GM12891 (cell line): ENCODE results near the gene TFE3.

Source experiments
- DNase-seq: peaks from one replicate; pipeline ENCODE4 v3.0.0; 2011; ENCODE audit warnings: low spot score; ENCODE audit not compliant: insufficient read length
- FAIRE-seq: peaks from 2 replicates; lab custom pipeline; 2011; peaks lifted over from hg19 to GRCh38; lab: Jason Lieb, UNC
- PAX5 ChIP-seq: IDR thresholded peaks from 2 replicates; pipeline ENCODE4 v1.6.1; 2011; ENCODE audit warnings: low read length, moderate library complexity, mild to moderate bottlenecking; ENCODE audit not compliant: insufficient read depth, severe bottlenecking
- POLR2A ChIP-seq: IDR thresholded peaks from 2 replicates; pipeline ENCODE4 v1.6.1; 2011; ENCODE audit warnings: low read depth, low read length, control low read depth
- POLR2AphosphoS5 ChIP-seq: IDR thresholded peaks from 2 replicates; pipeline ENCODE4 v1.6.1; 2011; ENCODE audit warnings: low read depth, low read length, control low read depth
- POU2F2 ChIP-seq: IDR thresholded peaks from 2 replicates; pipeline ENCODE4 v1.6.1; 2011; ENCODE audit warnings: low read depth, mild to moderate bottlenecking, control low read depth, low read length, moderate library complexity
- SPI1 ChIP-seq: IDR thresholded peaks from 2 replicates; pipeline ENCODE4 v1.6.1; 2011; ENCODE audit warnings: low read depth, low read length, control low read depth
- TAF1 ChIP-seq: IDR thresholded peaks from 2 replicates; pipeline ENCODE4 v1.6.1; 2011; ENCODE audit warnings: low read depth, low read length, control low read depth

TFE3 gene

GRCh38 chrX:49041744-49042580 lies 1.2 kb downstream of the TFE3 start:
- no peak for TF ChIP-seq POLR2A
- no peak for TF ChIP-seq POLR2AphosphoS5
- no peak for TF ChIP-seq TAF1
- no peak for TF ChIP-seq PAX5
- no peak for TF ChIP-seq SPI1
- TF ChIP-seq POU2F2: no peak
- FAIRE-seq: peak; percentile 70
- no peak for DNase-seq

GRCh38 chrX:49040376-49040955 lies 2.7 kb downstream of the TFE3 start:
- TF ChIP-seq TAF1 (no peak), POU2F2 (no peak), SPI1 (no peak), POLR2AphosphoS5 (no peak), PAX5 (no peak), POLR2A (no peak)
- FAIRE-seq (no peak), DNase-seq (no peak)

GRCh38 chrX:49039598-49040375 lies 3.4 kb downstream of the TFE3 start:
- TF ChIP-seq SPI1 (no peak), PAX5 (no peak), POLR2A (no peak), POU2F2 (no peak)
- FAIRE-seq (peak; percentile 96), DNase-seq (peak; percentile 42)

GRCh38 chrX:49037883-49038475 lies 5.2 kb downstream of the TFE3 start:
- TF ChIP-seq PAX5 (no peak), POLR2AphosphoS5 (no peak), POLR2A (no peak)
- FAIRE-seq (no peak), DNase-seq (no peak)

GRCh38 chrX:49030283-49030682 lies 12.9 kb downstream of the TFE3 start:
- FAIRE-seq: no peak
- TF ChIP-seq POLR2AphosphoS5 (no peak), PAX5 (no peak)

GRCh38 chrX:49029876-49030275 lies 13.3 kb downstream of the TFE3 start:
- FAIRE-seq (no peak), DNase-seq (no peak)
- TF ChIP-seq POLR2AphosphoS5: no peak
- no peak for TF ChIP-seq POLR2A
- no peak for TF ChIP-seq PAX5
- no peak for TF ChIP-seq POU2F2
- TF ChIP-seq TAF1: no peak
- no peak for TF ChIP-seq SPI1

More at GRCh38 chrX:49030283-49030682, 12.9 kb downstream of the TFE3 start:
- no peak for DNase-seq

- FAIRE-seq (peak; percentile 51), DNase-seq (no peak)
These were observed 23.4 kb downstream of the TFE3 start for GRCh38 chrX:49019599-49020249.

GRCh38 chrX:49019050-49019449 lies 24.1 kb downstream of the TFE3 start:
- FAIRE-seq: no peak
- no peak for DNase-seq
- no peak for TF ChIP-seq POLR2A
- no peak for TF ChIP-seq PAX5
- no peak for TF ChIP-seq POU2F2
- TF ChIP-seq SPI1: no peak
- TF ChIP-seq TAF1: no peak
- TF ChIP-seq POLR2AphosphoS5: no peak

More at GRCh38 chrX:49019599-49020249, 23.4 kb downstream of the TFE3 start:
- TF ChIP-seq POLR2A (no peak), SPI1 (no peak), POLR2AphosphoS5 (no peak), POU2F2 (no peak), TAF1 (no peak), PAX5 (no peak)

- no peak for TF ChIP-seq POLR2A
- TF ChIP-seq TAF1: no peak
- TF ChIP-seq POU2F2: no peak
- no peak for TF ChIP-seq SPI1
- TF ChIP-seq PAX5: no peak
- no peak for TF ChIP-seq POLR2AphosphoS5
- DNase-seq (no peak), FAIRE-seq (no peak)
These were observed 39.5 kb downstream of the TFE3 start for GRCh38 chrX:49003696-49004095.
